Right atrium auricular region (tissue), 2 donors: ENCODE data around the gene NCKAP5. TPM values are rescaled to one million over a fixed set of nuclear protein-coding genes. Genes with fewer than 3 reads are reported as not detected.

Source experiments
- DNase-seq: peaks from one replicate; pipeline ENCODE4 v3.0.0-alpha.2; 2019; ENCODE audit warnings: low spot score
- H3K27ac ChIP-seq, 2 donors: fragments of 200-600 bp; sonication (generic); 1 replicate in 1 of 2; 2 replicates in 1 of 2; pipeline ENCODE4 v1.5.1; 2016 to 2019
- H3K27me3 ChIP-seq, 2 donors: fragments of 200-600 bp; sonication (generic); one replicate each; pipeline versions ENCODE4 v1.5.1 to v1.6.0; 2017 to 2019
- H3K36me3 ChIP-seq: fragments of 200-600 bp; sonication (generic); one replicate; pipeline ENCODE4 v1.5.1; 2016
- H3K4me1 ChIP-seq, 2 donors: fragments of 200-600 bp; sonication (generic); one replicate each; pipeline versions ENCODE4 v1.5.1 to v1.6.0; 2017 to 2019
- H3K4me3 ChIP-seq, 2 donors: fragments of 200-600 bp; sonication (generic); 1 replicate in 1 of 2; 2 replicates in 1 of 2; pipeline ENCODE4 v1.5.1; 2017 to 2019; ENCODE audit warnings: mild to moderate bottlenecking in 1 of 2, moderate library complexity in 1 of 2
- H3K9me3 ChIP-seq, 2 donors: fragments of 200-600 bp; sonication (generic); one replicate each; pipeline ENCODE4 v1.5.1; 2019
- CTCF ChIP-seq, 2 donors: fragments of 200-600 bp; sonication (generic); IDR thresholded peaks; one replicate each; pipeline ENCODE4 v1.5.1; 2019; ENCODE audit warnings: antibody characterized with exemption in 2 of 2
- total RNA-seq, 2 donors: library from RNA; depleted of rRNA; stranded (reverse); fragments of >200 nt; gene quantifications; one replicate each; pipeline ENCODE4 v1.1.0, GENCODE V29; 2016

Gene NCKAP5
- total RNA-seq, 2 donors from 2014 or later = 3.6 to 5.4 TPM

- no peaks in the 10 kb centered on the region for H3K4me1 ChIP-seq
- TF ChIP-seq CTCF (IDR thresholded peaks at IDR 0.05) = no peak
- DNase-seq = no peak
- H3K27ac ChIP-seq = no peak overlapping the region
- no peak overlapping the region for H3K4me3 ChIP-seq
- H3K9me3 ChIP-seq = no peaks in the 10 kb centered on the region
- no peaks in the 10 kb centered on the region for H3K27me3 ChIP-seq
- H3K36me3 ChIP-seq = no peaks in the 10 kb centered on the region
These were observed 495.2 kb downstream of the NCKAP5 start for GRCh38 chr2:133072837-133073694.

- H3K4me3 ChIP-seq = no peak overlapping the region
- DNase-seq = no peak
- no peaks in the 10 kb centered on the region for H3K9me3 ChIP-seq
- H3K27ac ChIP-seq = no peak overlapping the region
- no peaks in the 10 kb centered on the region for H3K4me1 ChIP-seq
- TF ChIP-seq CTCF (IDR thresholded peaks at IDR 0.05) = no peak
- H3K27me3 ChIP-seq = no peaks in the 10 kb centered on the region
- H3K36me3 ChIP-seq = no peaks in the 10 kb centered on the region
These were observed 504.5 kb downstream of the NCKAP5 start for GRCh38 chr2:133063775-133064174.

- Histone ChIP-seq H3K36me3 (no peaks in the 10 kb centered on the region), H3K27ac (no peak overlapping the region), H3K4me1 (no peaks in the 10 kb centered on the region), H3K4me3 (no peak overlapping the region), H3K27me3 (no peaks in the 10 kb centered on the region), H3K9me3 (no peaks in the 10 kb centered on the region)
- DNase-seq = no peak
- TF ChIP-seq CTCF (IDR thresholded peaks at IDR 0.05) = no peak
These were observed 505.2 kb downstream of the NCKAP5 start for GRCh38 chr2:133062931-133063665.

- no peak for TF ChIP-seq CTCF (IDR thresholded peaks at IDR 0.05)
- H3K36me3 ChIP-seq = no peaks in the 10 kb centered on the region
- no peaks in the 10 kb centered on the region for H3K9me3 ChIP-seq
- no peak overlapping the region for H3K4me3 ChIP-seq
- no peaks in the 10 kb centered on the region for H3K4me1 ChIP-seq
- DNase-seq = no peak
- no peak overlapping the region for H3K27ac ChIP-seq
- no peaks in the 10 kb centered on the region for H3K27me3 ChIP-seq
These were observed 506.2 kb downstream of the NCKAP5 start for GRCh38 chr2:133061874-133062593.

- no peak overlapping the region for H3K27ac ChIP-seq
- DNase-seq = no peak
- H3K4me1 ChIP-seq = no peaks in the 10 kb centered on the region
- H3K4me3 ChIP-seq = no peak overlapping the region
- no peaks in the 10 kb centered on the region for H3K36me3 ChIP-seq
- H3K27me3 ChIP-seq = no peaks in the 10 kb centered on the region
- TF ChIP-seq CTCF (IDR thresholded peaks at IDR 0.05) = no peak
- H3K9me3 ChIP-seq = no peaks in the 10 kb centered on the region
These were observed 514.0 kb downstream of the NCKAP5 start for GRCh38 chr2:133054297-133054696.
